ENCODE data around the gene CCIN. TPM values are rescaled to one million over a fixed set of nuclear protein-coding genes. Genes with fewer than 3 reads are reported as not detected.

CCIN gene
- total and polyA plus RNA-seq, 2 of the 13 experiments (the other 11 are each of a cell fraction or from before 2014, with no cell fraction given) = not detected

DNA sequence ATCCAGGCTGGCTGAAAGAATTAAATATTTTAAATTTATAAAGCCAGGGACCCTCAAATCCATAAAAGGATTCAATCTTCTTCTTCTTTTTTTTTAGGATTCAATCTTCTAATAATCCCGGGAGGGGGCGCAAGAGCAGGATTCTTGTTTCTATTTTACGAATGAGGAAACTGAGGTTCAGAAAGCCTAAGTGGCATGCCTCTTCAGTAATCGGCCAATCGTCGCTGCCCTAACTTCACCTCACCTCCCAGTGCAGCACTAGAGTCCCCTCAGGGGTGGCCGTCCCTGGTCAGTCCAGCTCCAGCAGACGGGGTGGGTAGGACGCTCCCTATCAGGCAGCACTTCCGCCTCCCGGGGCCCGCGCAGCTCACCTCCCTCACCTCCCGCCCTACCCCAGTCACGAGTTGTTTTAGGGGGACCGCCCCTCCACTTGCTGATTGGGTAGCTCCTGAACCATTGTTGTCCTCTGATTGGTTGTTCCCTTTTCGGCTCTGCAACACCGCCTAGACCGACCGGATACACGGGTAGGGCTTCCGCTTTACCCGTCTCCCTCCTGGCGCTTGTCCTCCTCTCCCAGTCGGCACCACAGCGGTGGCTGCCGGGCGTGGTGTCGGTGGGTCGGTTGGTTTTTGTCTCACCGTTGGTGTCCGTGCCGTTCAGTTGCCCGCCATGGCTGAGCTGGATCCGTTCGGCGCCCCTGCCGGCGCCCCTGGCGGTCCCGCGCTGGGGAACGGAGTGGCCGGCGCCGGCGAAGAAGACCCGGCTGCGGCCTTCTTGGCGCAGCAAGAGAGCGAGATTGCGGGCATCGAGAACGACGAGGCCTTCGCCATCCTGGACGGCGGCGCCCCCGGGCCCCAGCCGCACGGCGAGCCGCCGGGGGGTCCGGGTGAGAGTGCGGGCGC lies 21.5 kb downstream of the CCIN start, which contains the start of gene CLTA (continued):
- TF ChIP-seq ZSCAN29 (CRISPR knock-in tag; conservative IDR thresholded peaks at IDR 0.05) = 0 out of 2 replicates have a peak, but pooled peaks have one; percentile 57
- TF ChIP-seq, protein P1, sequence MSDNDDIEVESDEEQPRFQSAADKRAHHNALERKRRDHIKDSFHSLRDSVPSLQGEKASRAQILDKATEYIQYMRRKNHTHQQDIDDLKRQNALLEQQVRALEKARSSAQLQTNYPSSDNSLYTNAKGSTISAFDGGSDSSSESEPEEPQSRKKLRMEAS (IDR thresholded peaks at IDR 0.05) = peak; percentile 61
- peak; percentile 60; the same call in 1 of the 3 replicates for TF ChIP-seq MXI1 (IDR thresholded peaks at IDR 0.05; ENCODE audit: borderline replicate concordance, low read depth, low read length)
- peak; percentile 51 for TF ChIP-seq CTCF (CRISPR knock-in tag; IDR thresholded peaks at IDR 0.05)
- TF ChIP-seq HDAC2 (CRISPR knock-in tag; IDR thresholded peaks at IDR 0.05) = peak; percentile 58
- TF ChIP-seq, protein P2, sequence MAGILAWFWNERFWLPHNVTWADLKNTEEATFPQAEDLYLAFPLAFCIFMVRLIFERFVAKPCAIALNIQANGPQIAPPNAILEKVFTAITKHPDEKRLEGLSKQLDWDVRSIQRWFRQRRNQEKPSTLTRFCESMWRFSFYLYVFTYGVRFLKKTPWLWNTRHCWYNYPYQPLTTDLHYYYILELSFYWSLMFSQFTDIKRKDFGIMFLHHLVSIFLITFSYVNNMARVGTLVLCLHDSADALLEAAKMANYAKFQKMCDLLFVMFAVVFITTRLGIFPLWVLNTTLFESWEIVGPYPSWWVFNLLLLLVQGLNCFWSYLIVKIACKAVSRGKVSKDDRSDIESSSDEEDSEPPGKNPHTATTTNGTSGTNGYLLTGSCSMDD (CRISPR knock-in tag; IDR thresholded peaks at IDR 0.05) = 0 out of 2 replicates have a peak, but pooled peaks have one; percentile 67
- TF ChIP-seq MIER3 (CRISPR knock-in tag; IDR thresholded peaks at IDR 0.05; ENCODE audit: borderline replicate concordance) = peak; percentile 81; the same call in 1 of the 2 replicates
- TF ChIP-seq SMAD9 (CRISPR knock-in tag; IDR thresholded peaks at IDR 0.05) = peak; percentile 30; the same call in 1 of the 2 replicates
- no peak for TF ChIP-seq ZNF749 (CRISPR knock-in tag; IDR thresholded peaks at IDR 0.05; ENCODE audit: borderline replicate concordance)
- TF ChIP-seq, protein P3, sequence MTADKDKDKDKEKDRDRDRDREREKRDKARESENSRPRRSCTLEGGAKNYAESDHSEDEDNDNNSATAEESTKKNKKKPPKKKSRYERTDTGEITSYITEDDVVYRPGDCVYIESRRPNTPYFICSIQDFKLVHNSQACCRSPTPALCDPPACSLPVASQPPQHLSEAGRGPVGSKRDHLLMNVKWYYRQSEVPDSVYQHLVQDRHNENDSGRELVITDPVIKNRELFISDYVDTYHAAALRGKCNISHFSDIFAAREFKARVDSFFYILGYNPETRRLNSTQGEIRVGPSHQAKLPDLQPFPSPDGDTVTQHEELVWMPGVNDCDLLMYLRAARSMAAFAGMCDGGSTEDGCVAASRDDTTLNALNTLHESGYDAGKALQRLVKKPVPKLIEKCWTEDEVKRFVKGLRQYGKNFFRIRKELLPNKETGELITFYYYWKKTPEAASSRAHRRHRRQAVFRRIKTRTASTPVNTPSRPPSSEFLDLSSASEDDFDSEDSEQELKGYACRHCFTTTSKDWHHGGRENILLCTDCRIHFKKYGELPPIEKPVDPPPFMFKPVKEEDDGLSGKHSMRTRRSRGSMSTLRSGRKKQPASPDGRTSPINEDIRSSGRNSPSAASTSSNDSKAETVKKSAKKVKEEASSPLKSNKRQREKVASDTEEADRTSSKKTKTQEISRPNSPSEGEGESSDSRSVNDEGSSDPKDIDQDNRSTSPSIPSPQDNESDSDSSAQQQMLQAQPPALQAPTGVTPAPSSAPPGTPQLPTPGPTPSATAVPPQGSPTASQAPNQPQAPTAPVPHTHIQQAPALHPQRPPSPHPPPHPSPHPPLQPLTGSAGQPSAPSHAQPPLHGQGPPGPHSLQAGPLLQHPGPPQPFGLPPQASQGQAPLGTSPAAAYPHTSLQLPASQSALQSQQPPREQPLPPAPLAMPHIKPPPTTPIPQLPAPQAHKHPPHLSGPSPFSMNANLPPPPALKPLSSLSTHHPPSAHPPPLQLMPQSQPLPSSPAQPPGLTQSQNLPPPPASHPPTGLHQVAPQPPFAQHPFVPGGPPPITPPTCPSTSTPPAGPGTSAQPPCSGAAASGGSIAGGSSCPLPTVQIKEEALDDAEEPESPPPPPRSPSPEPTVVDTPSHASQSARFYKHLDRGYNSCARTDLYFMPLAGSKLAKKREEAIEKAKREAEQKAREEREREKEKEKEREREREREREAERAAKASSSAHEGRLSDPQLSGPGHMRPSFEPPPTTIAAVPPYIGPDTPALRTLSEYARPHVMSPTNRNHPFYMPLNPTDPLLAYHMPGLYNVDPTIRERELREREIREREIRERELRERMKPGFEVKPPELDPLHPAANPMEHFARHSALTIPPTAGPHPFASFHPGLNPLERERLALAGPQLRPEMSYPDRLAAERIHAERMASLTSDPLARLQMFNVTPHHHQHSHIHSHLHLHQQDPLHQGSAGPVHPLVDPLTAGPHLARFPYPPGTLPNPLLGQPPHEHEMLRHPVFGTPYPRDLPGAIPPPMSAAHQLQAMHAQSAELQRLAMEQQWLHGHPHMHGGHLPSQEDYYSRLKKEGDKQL (CRISPR knock-in tag; IDR thresholded peaks at IDR 0.05; ENCODE audit: low read depth) = no peak
- 0 out of 2 replicates have a peak, but pooled peaks have one; percentile 18 for TF ChIP-seq FOXO4 (CRISPR knock-in tag; conservative IDR thresholded peaks at IDR 0.05)
- TF ChIP-seq, protein P4, sequence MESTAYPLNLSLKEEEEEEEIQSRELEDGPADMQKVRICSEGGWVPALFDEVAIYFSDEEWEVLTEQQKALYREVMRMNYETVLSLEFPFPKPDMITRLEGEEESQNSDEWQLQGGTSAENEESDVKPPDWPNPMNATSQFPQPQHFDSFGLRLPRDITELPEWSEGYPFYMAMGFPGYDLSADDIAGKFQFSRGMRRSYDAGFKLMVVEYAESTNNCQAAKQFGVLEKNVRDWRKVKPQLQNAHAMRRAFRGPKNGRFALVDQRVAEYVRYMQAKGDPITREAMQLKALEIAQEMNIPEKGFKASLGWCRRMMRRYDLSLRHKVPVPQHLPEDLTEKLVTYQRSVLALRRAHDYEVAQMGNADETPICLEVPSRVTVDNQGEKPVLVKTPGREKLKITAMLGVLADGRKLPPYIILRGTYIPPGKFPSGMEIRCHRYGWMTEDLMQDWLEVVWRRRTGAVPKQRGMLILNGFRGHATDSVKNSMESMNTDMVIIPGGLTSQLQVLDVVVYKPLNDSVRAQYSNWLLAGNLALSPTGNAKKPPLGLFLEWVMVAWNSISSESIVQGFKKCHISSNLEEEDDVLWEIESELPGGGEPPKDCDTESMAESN (CRISPR knock-in tag; conservative IDR thresholded peaks at IDR 0.05) = peak; percentile 85
- TF ChIP-seq ZNF772 (CRISPR knock-in tag; IDR thresholded peaks at IDR 0.05) = peak; percentile 86; the same call in 1 of the 2 replicates
- peak; percentile 32; the same call in 1 of the 2 replicates for TF ChIP-seq SP140L (CRISPR knock-in tag; IDR thresholded peaks at IDR 0.05; ENCODE audit: borderline replicate concordance)

Measured in HepG2 (cell line).